Measurements from ENCODE around the gene LMTK2. TPM values are rescaled to one million over a fixed set of nuclear protein-coding genes. Genes with fewer than 3 reads are reported as not detected.

The LMTK2 gene
- total and polyA plus RNA-seq, 2 donors (not counting 1 experiment from before 2014, with no cell fraction given), result 5.2 to 6.9 TPM

GRCh38 chr7:98202367-98203195 is 95.9 kb downstream of the LMTK2 start:
- DNase-seq (ENCODE audit: low read depth in 2 of 2), result no peak

GRCh38 chr7:98203261-98203963 is 96.8 kb downstream of the LMTK2 start:
- H3K4me2 ChIP-seq (ENCODE audit: extremely low read depth, insufficient read depth, low read length), result no peak overlapping the region
- no peaks in the 10 kb centered on the region for H3K79me2 ChIP-seq (ENCODE audit: control insufficient read depth, insufficient read depth, low read length)
- H3K9ac ChIP-seq (ENCODE audit: insufficient read depth, low read length), result no peak overlapping the region
- H3K4me3 ChIP-seq (replicated peaks in 1 of 4; ENCODE audit: control extremely low read depth in 1 of 4, insufficient read depth in 1 of 4, low read depth in 3 of 4, low read length in 4 of 4), result no peak overlapping the region
- no peak for DNase-seq (ENCODE audit: low read depth in 2 of 2)
- H3K27ac ChIP-seq (ENCODE audit: insufficient read depth, low read length), result no peak overlapping the region
- no peaks in the 10 kb centered on the region for H3K27me3 ChIP-seq (ENCODE audit: control insufficient read depth, insufficient read depth, low read length)
- no peaks in the 10 kb centered on the region for H3K9me3 ChIP-seq (ENCODE audit: control insufficient read depth, insufficient read depth, low read depth, low read length)
- no peak for TF ChIP-seq EZH2 (IDR thresholded peaks at IDR 0.05; ENCODE audit: low read length, missing control alignments)
- no peak for TF ChIP-seq CTCF (conservative IDR thresholded peaks at IDR 0.05 in 1 of 2, IDR thresholded peaks at IDR 0.05 in 1 of 2; ENCODE audit: low read depth in 1 of 2, low read length in 2 of 2)
- H4K20me1 ChIP-seq (ENCODE audit: control insufficient read depth, extremely low read depth, insufficient read depth, low read length), result no peaks in the 10 kb centered on the region
- no peaks in the 10 kb centered on the region for H3K4me1 ChIP-seq (ENCODE audit: control insufficient read depth, extremely low read depth, insufficient read depth, low read length)
- no peak overlapping the region for H2AFZ ChIP-seq (ENCODE audit: low read length)
- peaks cover 1% of the 10 kb centered on the region for H3K36me3 ChIP-seq (ENCODE audit: control insufficient read depth, insufficient read depth, low read length)

More at GRCh38 chr7:98202367-98203195, 95.9 kb downstream of the LMTK2 start:
- no peaks in the 10 kb centered on the region for H3K27me3 ChIP-seq (ENCODE audit: control insufficient read depth, insufficient read depth, low read length)
- no peak overlapping the region for H3K4me2 ChIP-seq (ENCODE audit: extremely low read depth, insufficient read depth, low read length)
- no peaks in the 10 kb centered on the region for H3K79me2 ChIP-seq (ENCODE audit: control insufficient read depth, insufficient read depth, low read length)
- H2AFZ ChIP-seq (ENCODE audit: low read length), result no peak overlapping the region
- H3K36me3 ChIP-seq (ENCODE audit: control insufficient read depth, insufficient read depth, low read length), result peaks cover 1% of the 10 kb centered on the region
- H3K4me3 ChIP-seq (replicated peaks in 1 of 4; ENCODE audit: control extremely low read depth in 1 of 4, insufficient read depth in 1 of 4, low read depth in 3 of 4, low read length in 4 of 4), result no peak overlapping the region
- H3K9ac ChIP-seq (ENCODE audit: insufficient read depth, low read length), result no peak overlapping the region
- H3K4me1 ChIP-seq (ENCODE audit: control insufficient read depth, extremely low read depth, insufficient read depth, low read length), result no peaks in the 10 kb centered on the region
- H4K20me1 ChIP-seq (ENCODE audit: control insufficient read depth, extremely low read depth, insufficient read depth, low read length), result no peaks in the 10 kb centered on the region
- H3K27ac ChIP-seq (ENCODE audit: insufficient read depth, low read length), result no peak overlapping the region
- no peaks in the 10 kb centered on the region for H3K9me3 ChIP-seq (ENCODE audit: control insufficient read depth, insufficient read depth, low read depth, low read length)
- TF ChIP-seq CTCF (conservative IDR thresholded peaks at IDR 0.05 in 1 of 2, IDR thresholded peaks at IDR 0.05 in 1 of 2; ENCODE audit: low read depth in 1 of 2, low read length in 2 of 2) (no peak), EZH2 (IDR thresholded peaks at IDR 0.05; ENCODE audit: low read length, missing control alignments) (no peak)

GRCh38 chr7:98203964-98204605 is 97.4 kb downstream of the LMTK2 start:
- H3K27ac ChIP-seq (ENCODE audit: insufficient read depth, low read length), result no peak overlapping the region
- no peak overlapping the region for H2AFZ ChIP-seq (ENCODE audit: low read length)
- no peaks in the 10 kb centered on the region for H3K79me2 ChIP-seq (ENCODE audit: control insufficient read depth, insufficient read depth, low read length)
- no peaks in the 10 kb centered on the region for H3K27me3 ChIP-seq (ENCODE audit: control insufficient read depth, insufficient read depth, low read length)
- no peaks in the 10 kb centered on the region for H3K9me3 ChIP-seq (ENCODE audit: control insufficient read depth, insufficient read depth, low read depth, low read length)
- TF ChIP-seq CTCF (conservative IDR thresholded peaks at IDR 0.05 in 1 of 2, IDR thresholded peaks at IDR 0.05 in 1 of 2; ENCODE audit: low read depth in 1 of 2, low read length in 2 of 2), result no peak
- no peak for TF ChIP-seq EZH2 (IDR thresholded peaks at IDR 0.05; ENCODE audit: low read length, missing control alignments)
- DNase-seq (ENCODE audit: low read depth in 2 of 2), result no peak
- no peak overlapping the region for H3K9ac ChIP-seq (ENCODE audit: insufficient read depth, low read length)
- no peak overlapping the region for H3K4me3 ChIP-seq (replicated peaks in 1 of 4; ENCODE audit: control extremely low read depth in 1 of 4, insufficient read depth in 1 of 4, low read depth in 3 of 4, low read length in 4 of 4)
- peaks cover 1% of the 10 kb centered on the region for H3K36me3 ChIP-seq (ENCODE audit: control insufficient read depth, insufficient read depth, low read length)
- no peaks in the 10 kb centered on the region for H4K20me1 ChIP-seq (ENCODE audit: control insufficient read depth, extremely low read depth, insufficient read depth, low read length)
- no peak overlapping the region for H3K4me2 ChIP-seq (ENCODE audit: extremely low read depth, insufficient read depth, low read length)
- H3K4me1 ChIP-seq (ENCODE audit: control insufficient read depth, extremely low read depth, insufficient read depth, low read length), result no peaks in the 10 kb centered on the region

Measured in fibroblast of lung (primary cell).